Activated gamma-delta T cell (primary cell): ENCODE results near the gene CELA3A.
"Not testable (repeated sequence)": the region's sequence is repeated elsewhere in the genome, so short reads cannot be mapped to it uniquely, and the experiment has no call there.

Source experiments
- DNase-seq: peaks from one replicate; lab custom pipeline; 2025; lab: John Stamatoyannopoulos, UW
- total RNA-seq, 2 donors: gene quantifications; one replicate each; lab custom pipeline; 2026; lab: John Stamatoyannopoulos, UW

The CELA3A gene, protein sequence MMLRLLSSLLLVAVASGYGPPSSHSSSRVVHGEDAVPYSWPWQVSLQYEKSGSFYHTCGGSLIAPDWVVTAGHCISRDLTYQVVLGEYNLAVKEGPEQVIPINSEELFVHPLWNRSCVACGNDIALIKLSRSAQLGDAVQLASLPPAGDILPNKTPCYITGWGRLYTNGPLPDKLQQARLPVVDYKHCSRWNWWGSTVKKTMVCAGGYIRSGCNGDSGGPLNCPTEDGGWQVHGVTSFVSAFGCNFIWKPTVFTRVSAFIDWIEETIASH
- total RNA-seq = 0 reads per million in 2 donors

- no peak for DNase-seq
These were observed at the start of gene CELA3A for GRCh38 chr1:22001409-22001808. CELA3A (plus strand) TSS chr1:22001657; CDS start chr1:22001675, 18 bp downstream.

DNA sequence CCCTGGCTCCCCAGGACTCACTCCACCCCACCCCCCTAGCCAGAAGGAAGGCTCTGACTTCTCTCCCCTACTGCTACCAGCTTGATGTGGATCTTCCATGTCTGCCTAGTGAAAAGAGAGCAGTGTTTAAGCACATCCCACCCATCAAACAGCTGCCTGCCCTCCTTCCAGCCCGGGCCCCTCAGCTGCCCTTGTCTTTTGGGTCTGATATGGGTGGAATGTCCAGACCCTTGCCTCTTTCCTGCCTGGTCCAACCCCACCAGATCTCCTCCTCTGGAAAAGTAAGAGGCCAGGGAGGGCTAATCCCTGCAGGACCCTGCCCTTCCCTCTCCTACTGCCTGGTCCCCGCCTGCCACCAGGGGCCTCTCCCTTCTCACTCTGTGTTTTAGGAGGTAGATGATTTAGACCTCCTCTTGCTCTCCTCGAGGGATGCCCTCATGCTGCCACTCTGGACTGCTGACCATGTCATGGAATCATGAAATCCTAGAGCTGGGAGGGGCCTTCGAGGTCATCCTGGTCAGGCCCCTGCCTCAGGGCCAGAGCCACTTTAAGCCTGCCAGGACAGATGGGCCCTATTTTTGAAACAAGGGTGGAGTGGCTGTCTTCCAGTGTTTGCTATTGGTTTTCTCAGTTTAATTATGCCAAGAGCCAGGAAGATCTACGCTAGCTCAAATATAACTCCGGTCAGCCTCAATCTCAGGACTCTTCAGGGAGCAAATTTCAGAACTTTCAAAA is 48.5 kb upstream of the CELA3A start:
- DNase-seq = no peak

GRCh38 chr1:21955058-21955457 is 46.4 kb upstream of the CELA3A start:
- no peak for DNase-seq

DNA sequence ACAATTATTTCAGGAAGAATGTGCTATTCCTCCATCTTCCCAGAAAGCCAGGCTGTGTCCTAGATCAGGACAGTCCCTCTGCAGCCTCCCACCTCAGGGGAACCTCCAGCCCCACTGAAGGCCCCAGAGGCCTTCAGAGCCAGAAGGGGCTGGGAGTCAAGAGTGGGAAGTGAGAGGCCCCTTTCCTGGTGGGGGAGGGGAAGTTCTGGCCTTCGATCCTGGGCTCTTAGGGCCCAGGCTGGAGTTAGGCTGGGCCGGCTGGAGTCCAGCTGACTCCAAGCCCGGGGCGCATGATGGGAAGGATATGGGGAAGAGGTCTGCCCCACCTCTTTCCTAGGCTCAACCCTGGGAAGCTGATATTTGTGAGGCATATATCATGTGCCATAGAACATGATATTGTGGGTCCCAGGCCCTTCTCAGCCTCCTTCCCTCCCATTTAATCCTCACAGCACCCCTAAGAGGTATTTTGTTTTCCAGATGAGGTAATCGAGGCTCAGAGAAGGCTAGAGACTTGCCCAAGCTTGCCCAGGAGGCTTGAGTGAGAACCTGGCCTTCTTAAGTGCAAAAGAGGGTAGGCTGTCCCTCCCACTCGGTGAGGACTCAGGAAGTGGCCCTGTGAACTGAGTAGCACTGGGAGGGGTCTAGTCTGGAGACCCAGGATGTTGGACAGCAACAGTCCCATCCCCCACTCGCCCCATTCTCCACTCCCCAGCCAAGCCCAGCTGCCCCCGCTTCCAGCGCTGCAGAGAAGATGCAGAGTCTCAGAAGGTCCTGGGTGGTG is 45.8 kb upstream of the CELA3A start:
- no peak for DNase-seq

GRCh38 chr1:21956720-21957552 is 44.5 kb upstream of the CELA3A start:
- no peak for DNase-seq

GRCh38 chr1:21961337-21961736 is 40.1 kb upstream of the CELA3A start:
- DNase-seq = no peak

- no peak for DNase-seq
These were observed 39.7 kb upstream of the CELA3A start for GRCh38 chr1:21961799-21962198.

DNA sequence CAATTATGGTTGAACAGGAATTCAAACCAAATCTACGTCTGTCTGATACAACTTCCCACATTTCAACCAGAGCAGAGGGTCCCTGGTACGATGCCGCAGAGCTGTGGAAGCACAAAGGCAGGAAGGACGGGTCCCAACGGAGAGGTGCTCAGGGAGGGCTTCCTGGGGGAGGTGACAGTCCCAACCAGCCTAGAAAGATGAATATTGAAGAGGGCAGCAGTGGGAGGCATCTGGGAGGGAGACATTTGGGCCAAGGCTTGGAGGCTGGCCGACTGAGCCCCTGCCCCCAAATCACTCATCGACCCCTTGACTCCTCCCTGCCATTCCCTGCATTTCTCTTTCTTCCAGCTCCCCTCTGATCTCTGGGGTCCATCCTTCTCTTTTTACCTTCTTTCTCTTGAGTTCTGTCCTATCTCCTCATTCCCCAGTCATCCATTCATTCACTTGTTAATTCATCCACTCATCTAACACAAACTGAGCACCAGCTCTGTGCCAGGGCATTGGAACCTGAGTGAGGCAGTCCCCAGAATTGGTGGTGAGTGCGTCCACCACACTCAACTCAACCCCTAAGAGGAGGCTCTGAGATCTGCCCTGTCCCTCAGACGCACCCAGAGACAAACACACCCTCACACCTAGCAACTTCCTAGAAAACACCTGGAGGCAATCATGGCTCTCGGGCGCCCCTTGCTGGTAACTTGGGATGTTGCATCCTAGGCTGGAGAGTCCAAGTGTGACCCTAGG is 37.8 kb upstream of the CELA3A start:
- no peak for DNase-seq

DNA sequence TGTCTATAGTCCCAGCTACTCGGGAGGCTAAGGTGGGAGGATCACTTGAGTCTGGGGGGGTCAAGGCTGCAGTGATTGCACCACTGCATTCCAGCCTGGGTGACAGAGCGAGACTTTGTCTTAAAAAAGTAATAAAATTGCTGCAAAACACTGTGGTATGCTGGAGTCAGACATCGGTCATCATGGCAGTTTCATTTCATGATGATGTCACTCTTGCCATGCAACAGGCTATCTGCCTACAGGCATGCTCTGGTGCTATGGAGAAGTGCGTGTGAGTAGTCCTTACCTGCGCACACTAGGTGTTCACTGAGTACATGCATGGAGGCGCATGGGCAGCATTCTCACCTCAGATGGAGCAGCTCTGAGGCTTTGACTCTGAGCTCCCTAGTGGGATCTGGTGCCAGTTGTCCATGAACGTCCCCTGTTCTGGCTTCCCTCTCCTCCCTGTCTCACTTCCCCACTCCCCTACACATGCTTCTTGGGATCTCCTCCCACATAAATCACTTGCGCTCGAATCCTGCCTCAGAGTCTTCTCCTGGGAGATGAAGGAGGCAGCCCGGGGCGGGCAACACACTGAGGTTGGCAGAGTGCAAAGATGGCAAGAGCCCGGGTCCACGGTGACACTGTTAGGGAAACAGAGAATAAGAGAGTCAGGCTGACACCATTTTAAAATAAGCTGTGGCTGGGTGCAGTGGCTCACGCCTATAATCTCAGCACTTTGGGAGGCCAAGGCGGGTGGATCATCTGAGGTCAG is 35.0 kb upstream of the CELA3A start:
- no peak for DNase-seq

- DNase-seq = not testable (repeated sequence)
These were observed 34.2 kb upstream of the CELA3A start for GRCh38 chr1:21967216-21967615.

DNA sequence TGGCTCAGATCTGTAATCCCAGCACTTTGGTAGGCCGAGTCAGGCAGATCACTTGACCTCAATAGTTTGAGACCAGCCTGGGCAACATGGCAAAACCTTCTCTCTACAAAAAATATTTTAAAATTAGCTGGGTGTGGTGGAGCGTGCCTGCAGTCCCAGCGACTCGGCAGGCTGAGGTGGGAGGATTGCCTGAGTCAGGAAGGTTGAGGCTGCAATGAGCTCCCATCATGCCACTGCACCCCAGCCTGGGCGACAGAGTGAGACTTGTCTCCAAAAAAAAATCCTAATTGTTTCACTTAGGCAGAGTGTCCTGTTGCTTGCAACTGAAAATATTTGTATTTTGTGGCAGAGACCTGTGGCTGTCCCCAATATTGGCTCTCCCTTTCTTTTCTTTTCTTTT is 32.4 kb upstream of the CELA3A start:
- DNase-seq = not testable (repeated sequence)

DNA sequence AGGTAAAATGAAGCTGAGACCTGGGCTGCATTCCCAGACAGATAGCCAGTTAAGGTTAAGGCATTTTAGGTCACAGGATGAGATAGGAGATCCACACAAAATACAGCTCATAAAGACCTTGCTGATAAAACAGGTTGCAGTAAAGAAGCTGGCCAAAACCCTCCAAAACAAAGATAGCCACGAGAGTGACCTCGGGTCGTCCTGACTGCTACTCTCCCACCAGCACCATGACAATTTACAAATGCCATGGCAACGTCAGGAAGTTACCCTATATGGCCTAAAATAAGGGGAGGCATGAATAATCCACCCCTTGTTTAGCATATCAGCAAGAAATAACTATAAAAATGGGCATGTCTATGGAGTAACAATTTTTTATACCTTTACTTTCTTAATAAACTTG is 30.9 kb upstream of the CELA3A start:
- DNase-seq = not testable (repeated sequence)

GRCh38 chr1:21972973-21973441 is 28.4 kb upstream of the CELA3A start:
- not testable (repeated sequence) for DNase-seq

DNA sequence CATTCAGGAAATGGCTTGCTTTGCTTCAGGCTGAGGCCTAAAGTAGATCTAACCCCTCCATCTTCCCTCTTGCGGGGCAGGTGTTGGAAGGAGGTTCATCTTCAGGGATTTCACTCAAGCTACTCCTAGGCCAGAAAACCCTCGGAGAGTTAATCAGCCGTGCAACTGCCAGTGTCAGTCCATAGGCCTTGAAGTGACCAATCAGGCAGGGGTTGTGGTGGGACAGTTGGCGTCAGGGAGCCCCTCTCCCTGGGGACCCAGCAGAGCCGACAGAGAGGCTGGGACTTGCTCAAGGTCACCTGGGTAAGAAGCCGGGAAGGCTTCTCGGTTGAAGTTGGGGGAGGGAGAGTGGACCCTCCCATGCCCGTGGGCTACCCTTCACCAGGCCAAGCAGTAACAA is 27.5 kb upstream of the CELA3A start:
- DNase-seq = not testable (repeated sequence)

GRCh38 chr1:21974699-21975098 is 26.8 kb upstream of the CELA3A start:
- not testable (repeated sequence) for DNase-seq

DNA sequence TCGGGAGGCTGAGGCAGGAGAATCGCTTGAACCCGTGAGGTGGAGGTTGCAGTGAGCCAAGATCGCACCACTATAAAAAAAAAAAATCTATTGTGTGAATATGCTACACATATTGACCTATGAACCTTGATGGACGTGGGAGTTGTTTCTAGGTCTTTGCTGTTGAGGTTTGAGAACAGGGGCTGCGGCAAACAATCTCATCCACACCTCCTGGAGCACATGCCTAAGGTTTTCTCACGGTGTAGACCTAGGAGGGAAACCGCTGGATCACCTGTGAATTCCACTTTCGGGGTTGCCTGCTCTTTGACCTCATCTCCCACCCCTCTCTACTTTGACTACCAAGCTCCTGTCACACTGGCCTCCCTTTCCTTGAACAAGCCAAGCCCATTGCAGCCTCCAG is 26.2 kb upstream of the CELA3A start:
- not testable (repeated sequence) for DNase-seq

GRCh38 chr1:21976703-21977239 is 24.7 kb upstream of the CELA3A start, which contains the start of gene CELA3B:
CELA3B (plus strand) TSS chr1:21977022; CDS start chr1:21977040, 18 bp downstream.
- not testable (repeated sequence) for DNase-seq

DNA sequence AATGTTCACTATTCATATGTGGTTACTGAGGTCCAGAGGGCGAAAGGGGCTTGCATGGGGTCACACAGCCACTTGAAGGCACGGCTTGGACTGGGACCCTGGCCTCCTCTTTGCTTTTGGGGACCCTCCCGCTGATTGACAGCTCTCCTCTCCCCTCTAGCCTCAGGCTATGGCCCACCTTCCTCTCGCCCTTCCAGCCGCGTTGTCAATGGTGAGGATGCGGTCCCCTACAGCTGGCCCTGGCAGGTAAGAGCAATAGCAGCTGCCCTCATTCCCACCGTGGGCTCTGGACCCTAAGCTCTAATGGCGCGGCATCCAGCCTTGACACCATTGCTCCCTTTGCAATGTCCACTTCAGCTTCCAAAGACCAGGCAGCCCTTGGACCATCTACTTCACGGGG is 23.2 kb upstream of the CELA3A start:
- DNase-seq = not testable (repeated sequence)

- not testable (repeated sequence) for DNase-seq
These were observed 20.8 kb upstream of the CELA3A start for GRCh38 chr1:21980515-21981220.
